GM10266 (cell line): Measurements from ENCODE around the gene NFASC.

ENCODE experiments used
- DNase-seq: peaks from one replicate; pipeline ENCODE4 v3.0.0; 2012; ENCODE audit errors: extremely low spot score
- TF ChIP-seq, protein P1 (sequence below): IDR thresholded peaks from 2 replicates; pipeline ENCODE4 v1.5.1; 2012; ENCODE audit warnings: mild to moderate bottlenecking, low read depth; ENCODE audit not compliant: control insufficient read depth, insufficient read depth; ENCODE audit errors: missing control alignments

The NFASC gene

DNA sequence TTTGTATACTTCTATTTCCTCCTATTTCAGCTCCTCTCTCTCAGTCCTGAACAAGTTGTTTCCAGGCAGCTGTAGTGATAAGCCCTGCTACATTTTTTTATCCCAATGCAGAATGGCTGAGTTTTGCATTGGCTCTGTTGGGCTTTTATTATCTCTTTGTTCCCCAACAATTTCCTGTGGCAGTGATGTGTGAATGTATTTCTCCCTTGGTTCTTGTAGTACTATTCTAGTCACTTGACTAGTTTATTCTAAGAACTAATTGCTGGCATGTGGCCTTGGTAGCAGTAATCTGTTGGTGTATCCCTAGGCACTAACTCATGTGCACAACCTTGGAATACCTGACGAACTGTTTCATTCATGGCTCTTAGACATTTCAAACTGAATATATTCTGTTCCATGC is 60.7 kb downstream of the NFASC start:
- DNase-seq = no peak
- TF ChIP-seq, protein P1, sequence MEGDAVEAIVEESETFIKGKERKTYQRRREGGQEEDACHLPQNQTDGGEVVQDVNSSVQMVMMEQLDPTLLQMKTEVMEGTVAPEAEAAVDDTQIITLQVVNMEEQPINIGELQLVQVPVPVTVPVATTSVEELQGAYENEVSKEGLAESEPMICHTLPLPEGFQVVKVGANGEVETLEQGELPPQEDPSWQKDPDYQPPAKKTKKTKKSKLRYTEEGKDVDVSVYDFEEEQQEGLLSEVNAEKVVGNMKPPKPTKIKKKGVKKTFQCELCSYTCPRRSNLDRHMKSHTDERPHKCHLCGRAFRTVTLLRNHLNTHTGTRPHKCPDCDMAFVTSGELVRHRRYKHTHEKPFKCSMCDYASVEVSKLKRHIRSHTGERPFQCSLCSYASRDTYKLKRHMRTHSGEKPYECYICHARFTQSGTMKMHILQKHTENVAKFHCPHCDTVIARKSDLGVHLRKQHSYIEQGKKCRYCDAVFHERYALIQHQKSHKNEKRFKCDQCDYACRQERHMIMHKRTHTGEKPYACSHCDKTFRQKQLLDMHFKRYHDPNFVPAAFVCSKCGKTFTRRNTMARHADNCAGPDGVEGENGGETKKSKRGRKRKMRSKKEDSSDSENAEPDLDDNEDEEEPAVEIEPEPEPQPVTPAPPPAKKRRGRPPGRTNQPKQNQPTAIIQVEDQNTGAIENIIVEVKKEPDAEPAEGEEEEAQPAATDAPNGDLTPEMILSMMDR = no peak

DNA sequence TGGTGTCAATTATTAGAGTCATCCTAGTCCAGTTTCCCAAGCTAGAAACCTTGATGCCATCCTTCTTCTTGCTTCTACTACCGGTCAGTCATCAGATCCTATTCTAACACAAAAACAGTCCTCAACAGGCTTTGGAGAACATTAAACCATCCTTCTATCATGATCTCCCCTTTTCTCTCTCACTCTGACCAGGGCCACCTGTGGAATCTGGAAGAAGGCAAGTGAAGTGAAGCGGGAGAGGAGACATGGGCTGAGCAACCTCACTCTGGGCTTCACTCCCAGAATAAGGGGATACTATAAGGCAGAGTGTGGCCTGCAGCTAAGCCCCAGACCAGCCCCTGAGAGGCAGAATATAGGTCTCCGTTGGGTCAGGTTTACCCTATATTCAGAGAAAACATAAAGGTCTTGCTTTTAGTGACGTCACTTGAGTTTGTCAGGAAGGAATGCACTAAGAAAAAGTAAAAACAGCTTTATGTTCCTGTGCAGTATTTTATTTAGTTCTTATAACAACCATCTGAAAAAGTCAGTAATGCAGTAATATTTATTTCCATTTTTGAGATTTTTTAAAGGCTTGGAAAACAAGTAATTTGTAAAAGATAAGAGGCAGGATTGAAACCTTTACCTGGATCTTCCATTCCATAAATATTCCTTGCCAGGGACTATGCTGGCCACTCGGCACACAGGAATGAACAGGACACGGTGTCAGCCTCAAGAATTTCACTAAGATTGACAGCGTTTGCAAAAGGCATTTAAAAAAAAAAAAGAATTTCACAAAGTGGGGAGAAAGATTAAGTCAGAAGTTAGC is 61.3 kb downstream of the NFASC start:
- DNase-seq = no peak
- TF ChIP-seq, protein P1 = no peak

DNA sequence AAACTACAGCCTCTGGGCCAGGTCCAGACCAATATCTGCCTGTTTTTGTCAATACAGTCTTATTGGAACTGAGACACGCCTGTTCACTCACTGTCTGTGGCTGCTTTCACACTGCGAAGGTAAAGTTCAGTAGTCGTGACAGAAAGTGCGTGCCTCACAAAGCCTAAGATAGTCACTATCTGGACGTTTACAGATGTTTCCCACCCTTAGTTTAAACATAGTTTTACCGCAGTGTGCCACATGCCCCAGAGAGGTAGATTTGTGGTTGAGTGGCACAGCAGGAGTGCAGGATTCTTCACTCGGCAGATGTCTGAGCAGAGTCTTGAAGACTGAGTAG is 61.9 kb downstream of the NFASC start:
- TF ChIP-seq, protein P1 = no peak
- DNase-seq = no peak

DNA sequence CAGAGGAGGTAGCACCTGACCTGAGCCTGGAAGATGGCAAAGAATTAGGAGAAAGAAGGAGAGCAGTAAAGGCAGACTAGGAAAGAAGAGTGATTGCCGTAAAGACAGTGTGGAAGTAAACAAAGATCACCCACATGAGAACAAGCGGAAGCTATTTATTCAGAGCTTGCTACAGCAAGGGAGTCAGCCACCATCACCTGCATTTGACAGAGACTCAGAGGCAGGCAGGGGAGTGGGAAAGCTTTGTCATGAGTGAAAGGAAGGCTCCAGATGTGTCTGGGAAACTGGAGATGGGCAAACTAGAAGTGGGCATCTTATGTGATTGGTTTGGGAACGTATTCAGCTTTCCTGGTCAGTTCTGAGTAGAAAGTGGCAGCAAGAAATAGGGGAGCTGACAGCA is 64.5 kb downstream of the NFASC start:
- no peak for DNase-seq
- TF ChIP-seq, protein P1 = no peak

DNA sequence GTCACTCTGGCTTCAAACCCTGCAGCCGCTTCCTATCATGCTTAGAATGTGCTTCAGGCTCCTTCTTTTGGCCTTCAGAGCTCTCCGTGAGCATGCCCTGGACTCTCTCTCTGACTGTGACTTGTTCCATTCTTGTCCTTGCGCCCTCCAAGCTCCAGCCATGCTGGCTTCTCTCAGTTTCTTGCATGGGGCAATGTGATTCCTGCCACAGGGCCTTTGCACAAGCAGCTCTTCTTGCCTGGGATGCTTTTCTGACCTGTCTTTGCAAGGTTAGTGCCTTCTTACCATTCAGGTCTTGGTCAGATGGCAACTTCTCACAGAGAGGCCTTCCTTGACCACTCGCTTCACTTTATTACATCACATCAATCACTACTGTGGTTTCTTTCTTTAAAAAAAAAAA is 66.1 kb downstream of the NFASC start:
- TF ChIP-seq, protein P1 = no peak

DNA sequence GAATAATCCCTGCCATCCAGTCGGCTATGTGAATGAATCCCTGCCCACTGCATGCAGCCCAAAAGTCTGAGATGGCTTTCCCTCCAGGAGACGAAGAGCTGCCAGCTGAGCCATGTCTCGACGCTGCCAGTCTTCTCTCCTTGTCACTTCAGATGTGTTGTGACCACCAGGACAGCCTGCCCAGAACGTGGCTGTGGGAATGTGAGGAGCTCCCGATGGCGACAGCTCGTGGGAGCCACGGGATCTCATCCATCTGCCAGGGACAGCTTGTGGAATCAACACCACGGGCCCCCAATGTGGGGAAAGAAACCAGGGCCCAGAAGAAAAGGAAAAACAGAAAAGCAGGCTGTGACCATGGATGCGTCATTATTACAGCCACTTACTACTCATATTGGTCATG is 67.2 kb downstream of the NFASC start:
- no peak for DNase-seq
- TF ChIP-seq, protein P1 = no peak

More for the DNA sequence above, 66.1 kb downstream of the NFASC start:
- DNase-seq = no peak

DNA sequence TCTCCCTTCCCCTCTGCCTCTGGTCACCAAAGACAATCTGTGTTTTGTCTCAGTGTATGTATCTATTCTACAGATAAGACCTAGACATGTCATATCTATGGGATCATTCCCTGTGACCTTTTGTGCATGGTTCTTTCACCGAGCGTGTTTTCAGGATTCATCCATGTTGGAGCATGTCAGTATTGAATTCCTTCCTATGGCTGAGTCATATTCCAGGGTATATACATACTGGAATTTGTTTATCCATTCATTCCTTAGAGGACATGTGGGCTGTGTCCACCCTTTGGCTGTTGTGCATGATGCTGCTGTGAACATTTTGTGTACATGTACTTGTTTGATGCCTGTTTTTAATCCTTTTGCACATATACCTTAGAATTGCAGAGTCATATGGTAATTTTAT is 69.9 kb downstream of the NFASC start:
- TF ChIP-seq, protein P1 = no peak
- DNase-seq = no peak
